ENCODE results near the gene C1orf174. TPM values are rescaled to one million over a fixed set of nuclear protein-coding genes. Genes with fewer than 3 reads are reported as not detected.

Gene C1orf174
- total RNA-seq, 1 experiment from 2014 or later = 21.1 TPM

DNA sequence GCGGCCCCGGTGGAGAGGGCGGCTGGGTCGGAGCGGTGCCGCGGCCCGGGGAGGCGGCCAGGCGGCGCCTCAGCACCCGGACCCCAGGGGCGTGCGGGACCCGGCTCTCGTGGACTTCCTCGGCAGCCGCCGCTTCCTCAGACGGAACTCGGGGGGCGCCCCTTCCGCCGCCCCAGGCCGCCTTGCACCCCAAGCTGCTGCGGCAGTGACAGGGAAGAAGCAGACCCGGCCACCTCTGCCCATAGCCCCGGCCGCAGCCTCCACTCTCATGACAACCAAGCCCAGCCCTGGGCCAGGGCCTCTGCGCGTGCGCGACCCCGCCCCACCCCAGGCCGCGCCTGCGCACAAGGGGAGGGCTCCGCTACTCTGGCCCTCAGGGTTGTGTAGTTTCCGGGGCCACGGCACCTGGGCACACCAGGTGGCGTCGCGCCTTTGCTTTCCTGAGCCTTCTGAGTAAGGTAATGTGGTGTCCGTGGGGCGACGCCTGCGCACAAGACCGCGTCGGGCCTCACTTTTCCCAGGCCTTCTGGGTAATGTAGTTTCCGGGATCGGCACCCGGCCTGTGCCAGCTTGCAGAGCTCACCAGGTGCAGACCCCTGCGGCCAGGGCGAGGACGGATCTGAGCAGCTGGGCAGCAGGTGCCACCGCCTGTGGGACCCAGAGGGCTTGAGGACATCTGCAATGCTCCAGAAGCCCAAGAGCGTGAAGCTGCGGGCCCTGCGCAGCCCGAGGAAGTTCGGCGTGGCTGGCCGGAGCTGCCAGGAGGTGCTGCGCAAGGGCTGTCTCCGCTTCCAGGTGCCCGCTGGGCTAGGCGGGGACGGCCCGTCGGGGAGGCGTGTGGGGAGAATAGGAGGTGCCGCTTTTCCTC lies 42.9 kb downstream of the C1orf174 start, which contains the start of the genes CEP104 and DFFB:
CEP104 (minus strand) TSS at position 289 of the 868 bp plus-strand sequence. CDS start 4,804 bp downstream, outside the sequence.
DFFB (plus strand) TSS at position 554 of the 868 bp plus-strand sequence; CDS start at position 682, 128 bp downstream.
- peaks cover 2% of the 10 kb centered on the region; the same call in 1 of the 2 replicates for H3K27me3 Mint-ChIP-seq (ENCODE audit: low read depth)
- Histone ChIP-seq H3K56ac (ENCODE audit: insufficient read length, low read depth, low read length) (no peak within 1 kb of the TSS), H3K14ac (ENCODE audit: insufficient read depth, low read length) (no peak within 1 kb of the TSS; the same call in 1 of the 2 replicates), H3K27ac (ENCODE audit: insufficient read length, low read depth, low read length) (no peak within 1 kb of the TSS), H4K8ac (replicated peaks; ENCODE audit: insufficient read length, low read depth, low read length) (no peak within 1 kb of the TSS), H3K4me1 (ENCODE audit: insufficient read depth, low read length) (no peaks in the 10 kb centered on the region), H3T11ph (ENCODE audit: low read length) (no peak within 1 kb of the TSS), H2BK120ac (ENCODE audit: low read depth, low read length, poor library complexity, severe bottlenecking) (no peak within 1 kb of the TSS), H3K18ac (ENCODE audit: insufficient read length, low read depth, low read length) (no peak within 1 kb of the TSS), H4K91ac (ENCODE audit: insufficient read length, low read depth, low read length) (no peak within 1 kb of the TSS), H3K79me2 (ENCODE audit: insufficient read depth, low read length) (0 out of 2 replicates have a peak, but pooled peaks cover 2% of the 10 kb centered on the region), H2BK20ac (ENCODE audit: low read depth, low read length, poor library complexity, severe bottlenecking) (no peak within 1 kb of the TSS), H2BK15ac (ENCODE audit: low read depth, low read length) (no peak within 1 kb of the TSS), H3K23me2 (ENCODE audit: insufficient read length, low read depth, low read length, poor library complexity, severe bottlenecking) (peaks cover 8% of the 10 kb centered on the region), H4K5ac (ENCODE audit: insufficient read length, low read depth, low read length) (no peak within 1 kb of the TSS), H2BK12ac (ENCODE audit: insufficient read length, low read depth, low read length) (no peak within 1 kb of the TSS), H2AK5ac (ENCODE audit: insufficient read length, low read length) (no peak within 1 kb of the TSS), H3K27me3 (ENCODE audit: insufficient read depth, low read length) (no peaks in the 10 kb centered on the region), H3K9ac (ENCODE audit: extremely low read depth, insufficient read length, low read length) (peak within 1 kb of the TSS; percentile 19), H4K20me1 (ENCODE audit: control insufficient read depth, insufficient read depth, insufficient read length) (no peaks in the 10 kb centered on the region), H3K4ac (ENCODE audit: low read depth, low read length) (no peak within 1 kb of the TSS), H2BK5ac (ENCODE audit: insufficient read length, low read length) (no peak within 1 kb of the TSS), H2AFZ (ENCODE audit: low read length) (no peak within 1 kb of the TSS), H3K4me2 (ENCODE audit: insufficient read depth, insufficient read length, low read length) (peak within 1 kb of the TSS; percentile 51), H3K9me3 (ENCODE audit: control insufficient read depth, low read depth, low read length) (no peaks in the 10 kb centered on the region), H3K79me1 (ENCODE audit: insufficient read depth, low read depth, low read length, poor library complexity, severe bottlenecking) (no peaks in the 10 kb centered on the region), H3K23ac (ENCODE audit: insufficient read length, low read depth, low read length) (no peak within 1 kb of the TSS)
- TF ChIP-seq, protein P1, sequence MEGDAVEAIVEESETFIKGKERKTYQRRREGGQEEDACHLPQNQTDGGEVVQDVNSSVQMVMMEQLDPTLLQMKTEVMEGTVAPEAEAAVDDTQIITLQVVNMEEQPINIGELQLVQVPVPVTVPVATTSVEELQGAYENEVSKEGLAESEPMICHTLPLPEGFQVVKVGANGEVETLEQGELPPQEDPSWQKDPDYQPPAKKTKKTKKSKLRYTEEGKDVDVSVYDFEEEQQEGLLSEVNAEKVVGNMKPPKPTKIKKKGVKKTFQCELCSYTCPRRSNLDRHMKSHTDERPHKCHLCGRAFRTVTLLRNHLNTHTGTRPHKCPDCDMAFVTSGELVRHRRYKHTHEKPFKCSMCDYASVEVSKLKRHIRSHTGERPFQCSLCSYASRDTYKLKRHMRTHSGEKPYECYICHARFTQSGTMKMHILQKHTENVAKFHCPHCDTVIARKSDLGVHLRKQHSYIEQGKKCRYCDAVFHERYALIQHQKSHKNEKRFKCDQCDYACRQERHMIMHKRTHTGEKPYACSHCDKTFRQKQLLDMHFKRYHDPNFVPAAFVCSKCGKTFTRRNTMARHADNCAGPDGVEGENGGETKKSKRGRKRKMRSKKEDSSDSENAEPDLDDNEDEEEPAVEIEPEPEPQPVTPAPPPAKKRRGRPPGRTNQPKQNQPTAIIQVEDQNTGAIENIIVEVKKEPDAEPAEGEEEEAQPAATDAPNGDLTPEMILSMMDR (conservative IDR thresholded peaks at IDR 0.05) = peak; percentile 45; the same call in 2 of the 3 replicates
- DNase-seq = peak; percentile 98
- peaks cover 20 to 25% of the 10 kb centered on the region in 2 experiments for H3K4me1 Mint-ChIP-seq
- peak within 1 kb of the TSS; percentile 91 to 95 for H3K4me3 Mint-ChIP-seq
- no peaks in the 10 kb centered on the region for H3K9me3 Mint-ChIP-seq
- WGBS (ENCODE audit: extremely low coverage, insufficient read length, low lambda C conversion rate) = no CpG with 5 or more reads among the region's 73 CpGs
- H3K36me3 Mint-ChIP-seq (ENCODE audit: insufficient read depth in 1 of 3, low read depth in 3 of 3) = no peaks in the 10 kb centered on the region; a peak in 1 of 7 replicates
- peak within 1 kb of the TSS in 2 of 3 experiments; percentile 31 to 39; a peak in 2 of 7 replicates for H3K27ac Mint-ChIP-seq
